Stimulated activated CD8-positive, alpha-beta memory T cell treated with anti-CD3 and anti-CD28 coated beads, Interleukin-4, amount 100 ng/mL, for 4 hours (primary cell): ENCODE results near the gene SLFN12L.
"Not testable (repeated sequence)": the region's sequence is repeated elsewhere in the genome, so short reads cannot be mapped to it uniquely, and the experiment has no call there.

Source experiments
- DNase-seq, 2 donors: peaks; one replicate each; pipeline ENCODE4 v3.0.0-alpha.2; 2020; ENCODE audit warnings: low read depth in 2 of 2, low spot score in 1 of 2

Gene SLFN12L

GRCh38 chr17:35543856-35544255 is 6.4 kb upstream of the SLFN12L start:
- DNase-seq = no peak

- no peak for DNase-seq
Measured at GRCh38 chr17:35542990-35543389, 5.5 kb upstream of the SLFN12L start.

DNA sequence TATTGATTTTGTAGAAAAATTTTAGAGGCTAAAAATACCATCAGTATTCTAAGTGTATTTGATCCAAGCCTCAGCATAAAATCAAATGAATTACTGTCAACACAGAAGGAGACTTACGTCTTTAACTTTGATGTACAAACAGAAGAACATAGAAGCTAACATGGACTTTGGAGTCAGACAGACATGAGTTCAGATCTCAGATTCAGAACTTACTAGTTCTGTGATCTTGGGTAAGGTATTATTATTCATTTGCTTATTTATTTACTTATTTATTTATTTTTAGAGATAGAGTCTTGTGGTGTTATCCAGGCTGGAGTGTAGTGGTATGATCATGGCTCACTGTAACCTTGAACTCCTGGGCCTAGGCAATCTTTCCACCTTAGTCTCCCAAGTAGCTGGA is 4.0 kb upstream of the SLFN12L start:
- no peak for DNase-seq

- DNase-seq = no peak
Measured at GRCh38 chr17:35540589-35541404, 3.3 kb upstream of the SLFN12L start.

DNA sequence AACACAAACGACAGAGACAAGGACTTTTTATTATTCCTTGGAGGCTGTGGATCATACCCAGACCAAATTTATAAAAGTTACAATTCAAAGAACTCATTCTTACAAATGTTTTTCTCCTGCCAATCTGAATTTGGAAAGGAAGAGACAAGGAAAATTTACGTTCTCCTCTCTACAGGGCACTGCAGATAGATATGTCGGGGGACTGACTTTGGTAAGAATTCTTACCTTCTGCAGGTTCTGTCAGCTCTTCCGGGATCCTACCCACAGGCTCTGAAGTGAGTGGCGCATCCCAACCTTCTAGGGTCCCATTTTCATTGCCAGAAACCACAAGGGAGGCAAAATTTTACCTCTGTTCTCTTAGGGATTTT is 2.2 kb upstream of the SLFN12L start:
- DNase-seq = no peak

DNA sequence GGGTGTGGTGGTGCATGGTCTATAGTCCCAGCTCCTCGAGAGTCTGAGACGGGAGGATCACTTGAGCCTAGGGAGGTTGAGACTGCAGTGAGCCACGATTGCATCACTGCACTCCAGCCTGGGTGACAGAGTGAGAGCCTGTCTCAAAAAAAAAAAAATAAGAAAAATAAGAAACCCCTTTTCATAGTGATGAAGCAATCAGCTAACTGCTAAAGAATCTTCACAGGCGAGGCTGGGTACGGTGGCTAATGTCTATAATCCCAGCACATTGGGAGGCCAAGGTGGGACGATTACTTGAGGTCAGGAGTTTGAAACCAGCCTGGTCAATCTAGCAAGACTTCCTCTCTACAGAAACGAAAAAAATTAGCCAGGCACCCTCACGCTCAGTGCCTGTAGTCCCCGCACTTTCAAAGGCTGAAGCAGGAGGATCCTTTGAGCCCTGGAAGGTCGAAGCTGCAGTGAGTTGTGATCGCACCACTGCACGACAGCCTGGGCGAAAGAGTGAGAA is 760 bp downstream of the SLFN12L start:
- no peak for DNase-seq

DNA sequence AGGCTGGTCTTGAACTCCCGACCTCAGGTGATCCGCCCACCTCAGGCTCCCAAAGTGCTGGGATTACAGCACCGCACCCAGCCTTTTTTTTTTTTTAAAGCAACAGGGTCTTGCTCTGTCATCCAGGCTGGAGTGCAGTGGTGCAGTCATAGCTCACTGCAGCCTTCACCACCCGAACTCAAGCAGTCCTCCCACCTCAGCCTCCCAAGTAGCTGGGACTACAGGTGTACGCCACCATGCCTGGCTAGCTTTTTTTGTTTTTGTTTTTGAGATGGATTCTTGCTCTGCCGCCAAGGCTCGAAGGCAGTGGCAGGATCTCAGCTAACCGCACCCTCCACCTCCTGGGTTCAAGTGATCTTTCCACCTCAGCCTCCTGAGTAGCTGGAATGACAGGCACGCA is 2.1 kb downstream of the SLFN12L start:
- DNase-seq = not testable (repeated sequence)

DNA sequence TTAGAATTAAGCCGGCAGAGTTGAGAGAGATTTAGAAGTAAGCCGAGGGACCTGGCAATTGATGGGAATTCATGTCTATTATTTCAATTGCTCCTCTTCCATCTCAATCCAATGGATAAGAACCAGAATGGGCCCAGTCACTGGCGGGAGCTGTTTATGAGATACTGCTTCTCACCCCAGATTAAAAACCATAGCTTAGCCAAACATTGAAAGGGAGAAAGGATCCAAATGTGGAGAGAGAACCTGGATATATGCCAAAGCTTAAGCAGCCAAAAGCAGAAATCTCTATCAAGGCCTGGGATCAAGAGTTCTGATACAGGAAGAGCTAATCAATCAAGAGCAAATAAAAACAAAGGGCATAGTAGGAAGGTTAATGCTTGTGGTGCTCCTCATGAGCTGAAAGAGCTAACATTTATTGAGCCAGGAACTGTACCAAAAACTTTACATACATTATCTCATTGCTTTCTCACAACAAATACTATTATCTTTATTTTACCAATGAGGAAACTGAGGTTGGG is 2.8 kb downstream of the SLFN12L start:
- no peak for DNase-seq

DNA sequence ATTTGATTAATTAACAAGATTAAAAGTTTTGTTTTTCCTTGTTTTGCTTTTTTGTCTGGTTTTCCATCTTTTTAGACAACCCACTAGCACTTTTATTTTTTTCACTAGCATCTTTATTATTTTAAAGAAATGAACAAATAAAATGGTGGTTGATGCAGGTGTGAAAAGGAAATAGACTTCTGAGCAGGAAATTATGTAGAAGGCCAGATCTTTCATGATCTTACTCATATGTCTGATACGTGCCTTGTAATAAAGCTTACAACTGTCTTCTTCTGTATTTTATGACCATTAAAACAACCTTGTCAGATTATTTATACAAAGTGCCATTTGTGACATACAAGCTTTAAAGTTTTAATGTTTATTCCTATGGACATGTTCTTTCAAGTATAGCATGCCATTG is 6.3 kb downstream of the SLFN12L start:
- DNase-seq = no peak

DNA sequence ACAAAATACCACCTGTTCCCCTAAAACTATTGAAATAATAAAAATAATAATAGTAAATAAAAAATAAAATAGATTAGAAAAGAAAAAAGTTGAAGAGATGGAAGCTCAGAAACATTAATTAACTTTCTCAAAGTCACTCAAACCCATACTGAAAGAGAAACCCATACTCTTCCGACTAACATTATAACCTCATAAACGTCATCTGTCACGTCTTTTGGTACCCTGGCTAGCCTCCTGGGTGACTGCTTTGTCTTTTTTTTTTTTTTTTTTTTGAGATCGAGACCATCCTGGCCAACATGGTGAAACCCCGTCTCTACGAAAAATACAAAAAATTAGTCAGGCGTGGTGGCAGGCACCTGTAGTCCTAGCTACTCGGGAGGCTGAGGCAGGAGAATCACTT is 7.6 kb downstream of the SLFN12L start:
- no peak for DNase-seq

GRCh38 chr17:35529326-35529725 is 8.2 kb downstream of the SLFN12L start:
- not testable (repeated sequence) for DNase-seq

- DNase-seq = no peak
Measured at GRCh38 chr17:35523296-35523695, 14.2 kb downstream of the SLFN12L start.

DNA sequence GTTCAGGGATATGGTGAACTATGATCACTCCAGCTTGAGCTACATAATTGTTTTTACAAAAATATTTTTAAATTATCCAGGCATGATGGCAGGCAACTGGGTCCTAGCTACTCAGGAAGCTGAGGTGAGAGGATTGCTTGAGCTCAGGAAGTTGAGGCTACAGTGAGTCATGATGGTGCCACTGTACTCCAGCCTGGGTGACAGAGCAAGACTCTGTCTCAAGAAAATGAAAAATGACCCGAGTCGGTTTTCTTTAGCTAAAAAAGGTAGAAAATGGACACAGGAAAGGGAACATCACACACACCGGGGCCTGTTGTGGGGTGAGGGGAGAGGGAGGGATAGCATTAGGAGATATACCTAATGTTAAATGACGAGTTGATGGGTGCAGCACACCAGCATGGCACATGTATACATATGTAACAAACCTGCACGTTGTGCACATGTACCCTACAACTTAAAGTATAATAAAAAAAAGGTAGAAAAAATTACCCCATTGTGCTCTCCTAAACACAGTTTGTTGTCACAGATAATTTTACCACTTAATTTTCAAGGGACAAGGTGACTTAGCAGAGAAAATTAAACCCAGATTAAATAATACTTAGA is 15.7 kb downstream of the SLFN12L start:
- DNase-seq = peak in 1 of 2 donors; percentile 26

DNA sequence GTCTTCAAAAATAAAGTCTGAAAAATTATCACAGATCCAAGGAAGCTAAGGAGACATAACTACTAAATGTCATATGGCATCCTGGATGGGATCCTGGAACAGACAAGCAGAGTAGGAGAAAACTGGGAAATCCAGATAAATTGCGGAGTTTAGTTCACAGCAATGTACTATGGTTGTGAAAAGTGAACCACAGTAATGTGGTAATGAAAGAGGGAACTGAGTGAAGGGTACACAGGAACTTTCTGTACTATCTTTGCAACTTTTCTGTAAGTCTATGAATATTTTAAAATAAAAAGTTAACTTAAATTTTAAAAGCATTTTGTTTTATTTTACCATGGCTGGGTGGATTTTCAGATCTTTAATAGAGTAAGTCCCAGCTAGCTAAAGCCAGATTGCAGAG is 16.3 kb downstream of the SLFN12L start:
- no peak for DNase-seq

DNA sequence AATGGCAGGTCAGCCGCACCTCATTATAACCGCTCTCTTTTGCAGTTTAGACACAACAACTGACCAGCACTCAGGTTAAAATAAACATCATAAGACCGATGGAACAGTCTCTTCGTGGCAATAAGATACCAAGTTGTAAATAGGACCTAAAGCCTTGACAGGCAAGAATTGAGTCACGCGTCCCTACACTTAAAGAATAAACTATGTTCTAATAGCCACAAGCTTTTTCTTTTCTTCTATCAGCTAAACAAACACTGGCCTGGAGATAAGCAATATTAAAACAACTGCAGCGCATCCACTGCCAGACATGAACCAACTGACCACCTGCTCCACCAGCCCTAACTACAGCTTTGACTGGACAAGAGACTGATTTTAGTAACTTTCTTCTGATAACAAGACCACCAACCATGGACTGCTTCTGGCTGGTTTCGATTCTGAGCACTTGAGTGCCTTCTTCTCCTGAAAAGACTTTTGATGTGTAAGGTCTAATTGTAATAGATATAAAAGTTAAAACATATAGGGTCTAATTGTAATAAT is 17.5 kb downstream of the SLFN12L start:
- DNase-seq = no peak

- DNase-seq = no peak
Measured at GRCh38 chr17:35519439-35519838, 18.0 kb downstream of the SLFN12L start.

- not testable (repeated sequence) for DNase-seq
Measured at GRCh38 chr17:35518431-35518830, 19.0 kb downstream of the SLFN12L start.

- DNase-seq = no peak
Measured at GRCh38 chr17:35515027-35515426, 22.5 kb downstream of the SLFN12L start.

GRCh38 chr17:35514564-35514963 is 22.9 kb downstream of the SLFN12L start:
- no peak for DNase-seq

DNA sequence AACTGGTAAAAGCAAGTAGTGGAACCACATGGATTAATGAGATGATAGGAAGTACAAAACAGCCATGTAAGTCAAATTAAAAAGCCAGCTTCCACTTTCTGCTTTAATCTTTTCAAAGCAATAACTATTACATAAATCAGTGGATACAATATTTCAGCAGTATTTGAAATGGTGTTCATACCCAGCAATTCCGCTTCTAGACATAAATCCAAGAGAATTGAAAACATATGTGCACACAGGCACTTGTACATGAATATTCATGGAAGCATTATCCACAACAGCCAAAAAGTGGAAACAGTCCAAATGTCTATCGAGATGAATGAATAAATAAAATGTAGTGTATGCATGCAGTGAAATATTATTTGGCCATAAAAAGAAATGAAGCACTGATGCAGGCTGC is 27.4 kb downstream of the SLFN12L start:
- no peak for DNase-seq

DNA sequence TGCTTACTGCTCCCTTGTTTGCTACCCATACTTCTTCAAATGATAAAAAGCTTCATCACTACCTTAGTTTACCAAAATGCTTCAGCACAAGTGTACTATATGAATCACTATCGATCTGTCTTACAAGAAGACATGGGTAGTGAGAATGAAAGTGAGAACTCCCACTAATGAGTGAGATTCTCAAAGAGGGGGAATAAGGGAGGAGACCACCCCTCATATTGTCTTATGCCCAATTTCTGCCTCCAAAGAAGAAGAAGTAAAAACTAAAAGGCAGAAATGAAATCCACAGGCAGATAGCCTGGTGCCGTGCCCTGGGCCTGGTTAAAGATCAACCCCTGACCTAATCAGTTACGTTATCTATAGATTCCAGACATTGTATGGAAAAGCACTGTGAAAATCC is 29.8 kb downstream of the SLFN12L start:
- not testable (repeated sequence) for DNase-seq

GRCh38 chr17:35499548-35499947 is 37.9 kb downstream of the SLFN12L start:
- no peak for DNase-seq
